ENCODE results near the gene TBRG4.

- TF ChIP-seq, protein P1, sequence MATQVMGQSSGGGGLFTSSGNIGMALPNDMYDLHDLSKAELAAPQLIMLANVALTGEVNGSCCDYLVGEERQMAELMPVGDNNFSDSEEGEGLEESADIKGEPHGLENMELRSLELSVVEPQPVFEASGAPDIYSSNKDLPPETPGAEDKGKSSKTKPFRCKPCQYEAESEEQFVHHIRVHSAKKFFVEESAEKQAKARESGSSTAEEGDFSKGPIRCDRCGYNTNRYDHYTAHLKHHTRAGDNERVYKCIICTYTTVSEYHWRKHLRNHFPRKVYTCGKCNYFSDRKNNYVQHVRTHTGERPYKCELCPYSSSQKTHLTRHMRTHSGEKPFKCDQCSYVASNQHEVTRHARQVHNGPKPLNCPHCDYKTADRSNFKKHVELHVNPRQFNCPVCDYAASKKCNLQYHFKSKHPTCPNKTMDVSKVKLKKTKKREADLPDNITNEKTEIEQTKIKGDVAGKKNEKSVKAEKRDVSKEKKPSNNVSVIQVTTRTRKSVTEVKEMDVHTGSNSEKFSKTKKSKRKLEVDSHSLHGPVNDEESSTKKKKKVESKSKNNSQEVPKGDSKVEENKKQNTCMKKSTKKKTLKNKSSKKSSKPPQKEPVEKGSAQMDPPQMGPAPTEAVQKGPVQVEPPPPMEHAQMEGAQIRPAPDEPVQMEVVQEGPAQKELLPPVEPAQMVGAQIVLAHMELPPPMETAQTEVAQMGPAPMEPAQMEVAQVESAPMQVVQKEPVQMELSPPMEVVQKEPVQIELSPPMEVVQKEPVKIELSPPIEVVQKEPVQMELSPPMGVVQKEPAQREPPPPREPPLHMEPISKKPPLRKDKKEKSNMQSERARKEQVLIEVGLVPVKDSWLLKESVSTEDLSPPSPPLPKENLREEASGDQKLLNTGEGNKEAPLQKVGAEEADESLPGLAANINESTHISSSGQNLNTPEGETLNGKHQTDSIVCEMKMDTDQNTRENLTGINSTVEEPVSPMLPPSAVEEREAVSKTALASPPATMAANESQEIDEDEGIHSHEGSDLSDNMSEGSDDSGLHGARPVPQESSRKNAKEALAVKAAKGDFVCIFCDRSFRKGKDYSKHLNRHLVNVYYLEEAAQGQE (IDR thresholded peaks at IDR 0.05; ENCODE audit: low read depth) = no peak
- TF ChIP-seq TCF12 (IDR thresholded peaks at IDR 0.05; ENCODE audit: low read depth) (no peak), ZBTB7A (IDR thresholded peaks at IDR 0.05; ENCODE audit: low read depth) (no peak), MAX (IDR thresholded peaks at IDR 0.05) (no peak), EGR1 (IDR thresholded peaks at IDR 0.05) (no peak), CREB1 (IDR thresholded peaks at IDR 0.05; ENCODE audit: low read depth) (no peak), YY1 (IDR thresholded peaks at IDR 0.05; ENCODE audit: low read depth) (no peak), EP300 (IDR thresholded peaks at IDR 0.05; ENCODE audit: borderline replicate concordance) (no peak), RAD21 (IDR thresholded peaks at IDR 0.05; ENCODE audit: low read depth) (no peak), TEAD4 (IDR thresholded peaks at IDR 0.05) (no peak)
These were observed 49.6 kb upstream of the TBRG4 start for GRCh38 chr7:45161138-45161537.
